ENCODE results near the gene CBX4.

DNA sequence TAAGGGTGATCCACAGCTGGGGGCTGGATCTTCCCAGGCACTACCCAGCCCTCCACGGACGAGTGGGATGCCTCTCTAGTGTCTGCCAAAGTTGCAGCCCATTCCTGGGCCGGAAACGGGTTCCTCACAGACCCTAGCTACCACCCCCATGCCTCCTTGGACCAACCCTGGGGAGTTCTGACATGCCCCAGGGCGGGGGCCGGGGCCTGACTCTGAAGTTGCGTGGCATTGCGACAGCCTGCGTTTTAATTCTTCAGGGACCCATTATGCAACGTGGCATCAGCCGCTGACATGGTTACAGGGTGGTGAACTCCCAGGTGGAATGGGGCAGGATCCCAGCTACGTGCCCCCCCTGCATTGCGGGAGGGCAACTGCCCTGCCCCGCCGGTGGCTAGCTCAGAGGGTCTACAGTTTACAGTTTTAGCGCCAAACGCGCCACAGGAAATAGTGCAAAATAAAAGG lies 2.7 kb downstream of the CBX4 start:
- TF ChIP-seq CTCF (IDR thresholded peaks at IDR 0.05; ENCODE audit: insufficient read depth, low read depth, low read length) (no peak), EZH2 (IDR thresholded peaks at IDR 0.05; ENCODE audit: insufficient read depth, low read length) (no peak)
